Neuron (in vitro differentiated cells): ENCODE data around the gene RYR1.
"Not testable (repeated sequence)": the region's sequence is repeated elsewhere in the genome, so short reads cannot be mapped to it uniquely, and the experiment has no call there.

Experiments
- H2AFZ ChIP-seq: one replicate; pipeline ENCODE4 v1.6.1; 2013; ENCODE audit warnings: low read depth, mild to moderate bottlenecking, inconsistent platforms, low read length, moderate library complexity
- H3K27me3 ChIP-seq: one replicate; pipeline ENCODE4 v1.6.1; 2013; ENCODE audit warnings: low read length; ENCODE audit not compliant: insufficient read depth
- H3K36me3 ChIP-seq: one replicate; pipeline ENCODE4 v1.6.1; 2013; ENCODE audit warnings: low read length; ENCODE audit not compliant: insufficient read depth
- H3K4me1 ChIP-seq: one replicate; pipeline ENCODE4 v1.6.1; 2013; ENCODE audit warnings: low read length; ENCODE audit not compliant: insufficient read depth
- H3K4me3 ChIP-seq: 2 replicates; pipeline ENCODE4 v1.5.1; 2013; ENCODE audit warnings: mild to moderate bottlenecking, low read length, moderate library complexity
- H3K9me3 ChIP-seq: one replicate; pipeline ENCODE4 v1.6.1; 2013; ENCODE audit warnings: low read length

RYR1 gene

DNA sequence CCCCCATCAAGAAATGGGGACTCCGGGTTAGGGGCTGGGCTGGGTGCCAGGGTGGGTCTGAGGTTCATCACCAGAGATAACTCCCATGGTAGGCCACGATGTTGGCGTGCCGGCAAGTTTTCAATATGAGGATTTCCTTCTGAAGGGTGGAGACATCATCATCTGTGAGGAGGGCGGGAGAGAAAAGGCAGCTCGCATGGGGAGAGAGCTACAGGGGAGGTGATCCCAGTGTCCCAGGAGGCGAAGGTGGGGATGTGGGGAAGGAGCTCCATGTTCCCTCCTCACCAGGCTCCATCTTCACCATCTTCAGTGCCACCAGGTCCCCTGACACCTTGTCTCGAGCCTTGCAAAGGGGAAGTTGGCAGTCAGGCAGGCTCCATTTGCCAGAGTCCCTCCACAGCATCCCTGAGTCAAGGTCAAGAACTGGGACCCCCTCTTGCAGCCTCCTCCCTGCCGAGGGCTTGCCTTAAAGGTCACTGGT is 183.8 kb downstream of the RYR1 start:
- no peaks in the 10 kb centered on the region for H3K27me3 ChIP-seq
- H3K36me3 ChIP-seq = peaks cover 16% of the 10 kb centered on the region
- no peaks in the 10 kb centered on the region for H3K9me3 ChIP-seq
- H3K4me1 ChIP-seq = peaks cover 13% of the 10 kb centered on the region
- no peak overlapping the region for H3K4me3 ChIP-seq
- no peak overlapping the region for H2AFZ ChIP-seq

DNA sequence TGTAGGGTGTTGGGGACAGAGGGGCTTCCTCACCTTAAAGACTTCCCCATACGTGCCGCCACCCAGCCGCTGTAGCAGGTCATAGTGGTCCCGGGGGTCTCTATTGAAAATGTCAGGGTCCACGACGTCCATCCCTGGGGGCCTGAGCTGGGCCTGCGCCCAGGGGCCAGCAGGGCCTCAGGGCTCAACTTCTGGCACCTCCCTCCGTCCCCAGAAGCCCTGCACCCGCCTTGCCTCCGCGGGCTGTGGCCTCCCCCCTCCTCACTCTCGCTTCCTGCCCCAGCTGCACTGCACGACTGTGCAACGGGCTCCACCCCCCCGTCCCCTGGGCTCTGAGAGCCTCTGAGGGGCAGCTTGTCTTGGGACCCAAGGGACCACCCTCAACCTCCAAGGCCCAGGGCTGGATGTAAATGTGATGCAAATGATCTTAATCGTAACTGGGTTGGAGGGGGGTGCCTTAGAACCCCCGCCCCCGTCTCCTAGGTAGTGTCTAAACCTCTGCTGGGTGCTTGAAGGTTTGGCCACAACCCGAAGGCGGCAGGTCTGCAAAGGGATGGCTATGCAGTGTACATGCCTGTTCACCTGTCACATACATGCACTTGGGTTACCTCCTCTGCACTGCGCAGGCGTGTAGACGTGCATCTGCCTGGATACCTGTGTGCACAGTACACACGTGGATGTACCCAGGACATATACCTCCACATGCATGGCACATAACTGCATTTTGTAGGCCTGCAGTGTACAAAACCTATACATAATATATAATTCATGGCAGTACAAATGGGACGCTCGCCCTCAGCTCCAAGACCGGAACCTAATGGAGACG is 184.5 kb downstream of the RYR1 start, which contains the start of gene MAP4K1:
Gene MAP4K1 (minus strand): TSS at position 190 of the 826 bp plus-strand sequence. CDS start 58 bp downstream, at position 132.
- Histone ChIP-seq H3K27me3 (no peaks in the 10 kb centered on the region), H3K4me1 (peaks cover 13% of the 10 kb centered on the region), H2AFZ (peak within 1 kb of the TSS; percentile 27), H3K4me3 (peak within 1 kb of the TSS; percentile 73), H3K9me3 (no peaks in the 10 kb centered on the region), H3K36me3 (peaks cover 17% of the 10 kb centered on the region)

DNA sequence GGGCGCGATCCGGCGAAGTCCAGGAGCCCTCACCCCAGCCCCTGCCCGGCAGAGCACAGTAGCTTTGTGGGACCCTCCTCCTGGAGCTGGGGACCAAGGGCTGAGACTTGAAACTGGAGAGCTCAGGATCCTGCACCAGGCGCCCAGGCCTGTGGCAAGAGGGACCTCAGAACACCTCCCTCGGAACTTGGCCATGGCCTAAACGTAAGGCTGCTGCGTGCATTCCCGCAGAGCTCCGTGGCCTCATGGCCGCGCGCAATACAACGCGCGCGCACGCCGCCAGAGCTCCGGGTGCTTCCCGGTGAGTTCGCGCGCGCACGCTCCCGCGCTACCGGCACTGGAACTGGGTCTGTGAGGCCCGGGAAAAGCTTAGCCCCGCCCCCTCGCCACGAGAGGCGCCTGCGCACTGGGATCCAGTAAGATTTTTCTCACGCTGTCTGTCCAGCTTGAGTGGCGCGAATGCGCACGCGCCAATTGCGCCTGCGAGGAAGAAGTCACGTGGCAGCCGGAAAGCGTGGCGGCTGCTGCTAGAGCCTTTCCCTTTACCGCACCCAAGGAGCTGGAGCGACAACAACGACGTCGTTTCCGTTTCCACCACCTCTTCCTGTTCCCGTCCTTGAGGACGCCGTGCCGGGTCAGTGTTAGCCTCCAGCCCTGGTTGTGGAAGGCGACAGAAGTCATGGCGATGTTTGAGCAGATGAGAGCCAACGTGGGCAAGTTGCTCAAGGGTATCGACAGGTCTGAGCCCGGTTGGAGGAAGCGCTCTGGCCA is 185.3 kb downstream of the RYR1 start, which contains the start of gene EIF3K:
Gene EIF3K (plus strand): TSS at position 599 of the 771 bp plus-strand sequence. CDS start 81 bp downstream, at position 680.
- Histone ChIP-seq H3K9me3 (no peaks in the 10 kb centered on the region), H3K4me1 (peaks cover 13% of the 10 kb centered on the region), H2AFZ (peak within 1 kb of the TSS; percentile 27), H3K36me3 (peaks cover 20% of the 10 kb centered on the region), H3K4me3 (peak within 1 kb of the TSS; percentile 73), H3K27me3 (no peaks in the 10 kb centered on the region)

GRCh38 chr19:38619361-38620174 is 186.1 kb downstream of the RYR1 start:
- no peaks in the 10 kb centered on the region for H3K9me3 ChIP-seq
- peaks cover 13% of the 10 kb centered on the region for H3K4me1 ChIP-seq
- no peak overlapping the region for H2AFZ ChIP-seq
- peaks cover 27% of the 10 kb centered on the region for H3K36me3 ChIP-seq
- peak overlapping the region; percentile 73 for H3K4me3 ChIP-seq
- no peaks in the 10 kb centered on the region for H3K27me3 ChIP-seq

- peaks cover 2% of the 10 kb centered on the region for H3K4me1 ChIP-seq
- H2AFZ ChIP-seq = no peak overlapping the region
- no peaks in the 10 kb centered on the region for H3K27me3 ChIP-seq
- H3K36me3 ChIP-seq = peaks cover 65% of the 10 kb centered on the region
- no peak overlapping the region for H3K4me3 ChIP-seq
- no peaks in the 10 kb centered on the region for H3K9me3 ChIP-seq
Observed at GRCh38 chr19:38624822-38625221, 191.3 kb downstream of the RYR1 start.

GRCh38 chr19:38626401-38626800 is 192.9 kb downstream of the RYR1 start:
- no peaks in the 10 kb centered on the region for H3K9me3 ChIP-seq
- H3K36me3 ChIP-seq = peaks cover 64% of the 10 kb centered on the region
- no peak overlapping the region for H3K4me3 ChIP-seq
- H3K27me3 ChIP-seq = no peaks in the 10 kb centered on the region
- H3K4me1 ChIP-seq = no peaks in the 10 kb centered on the region
- H2AFZ ChIP-seq = no peak overlapping the region

- peaks cover 55% of the 10 kb centered on the region for H3K36me3 ChIP-seq
Observed at GRCh38 chr19:38629568-38629967, 196.1 kb downstream of the RYR1 start.

GRCh38 chr19:38631301-38631700 is 197.8 kb downstream of the RYR1 start:
- H3K27me3 ChIP-seq, H3K4me1 ChIP-seq, H3K9me3 ChIP-seq: not testable (repeated sequence)

More at GRCh38 chr19:38629568-38629967, 196.1 kb downstream of the RYR1 start:
- Histone ChIP-seq H3K27me3 (no peaks in the 10 kb centered on the region), H3K4me3 (no peak overlapping the region), H3K9me3 (no peaks in the 10 kb centered on the region), H2AFZ (no peak overlapping the region), H3K4me1 (no peaks in the 10 kb centered on the region)

DNA sequence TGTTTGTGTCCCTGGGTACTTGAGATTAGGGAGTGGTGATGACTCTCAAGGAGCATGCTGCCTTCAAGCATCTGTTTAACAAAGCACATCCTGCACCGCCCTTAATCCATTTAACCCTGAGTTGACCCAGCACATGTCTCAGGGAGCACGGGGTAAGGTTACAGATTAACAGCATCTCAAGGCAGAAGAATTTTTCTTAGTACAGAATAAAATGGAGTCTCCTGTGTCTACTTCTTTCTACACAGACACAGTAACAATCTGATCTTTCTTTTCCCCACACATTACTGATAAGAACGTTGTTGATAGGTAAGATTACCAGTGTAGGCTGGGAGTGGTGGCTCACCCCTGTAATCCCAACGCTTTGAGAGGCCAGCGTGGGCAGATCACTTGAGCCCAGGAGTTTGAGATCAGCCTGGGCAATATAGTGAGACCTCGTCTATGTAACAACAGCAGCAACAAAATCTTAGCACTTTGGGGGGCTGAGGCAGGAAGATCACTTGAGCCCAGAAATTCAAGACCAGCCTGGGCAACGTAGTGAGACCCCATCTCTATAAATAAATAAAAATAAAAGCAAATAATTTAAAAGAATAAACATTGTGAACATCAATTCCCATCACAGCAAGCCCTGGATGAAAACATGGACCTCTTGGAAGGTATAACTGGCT is 198.5 kb downstream of the RYR1 start:
- not testable (repeated sequence) for H3K27me3 ChIP-seq, H2AFZ ChIP-seq, H3K4me1 ChIP-seq, H3K9me3 ChIP-seq, H3K4me3 ChIP-seq
- peaks cover 59% of the 10 kb centered on the region for H3K36me3 ChIP-seq

More at GRCh38 chr19:38631301-38631700, 197.8 kb downstream of the RYR1 start:
- not testable (repeated sequence) for H2AFZ ChIP-seq, H3K4me3 ChIP-seq
- H3K36me3 ChIP-seq = peaks cover 57% of the 10 kb centered on the region

DNA sequence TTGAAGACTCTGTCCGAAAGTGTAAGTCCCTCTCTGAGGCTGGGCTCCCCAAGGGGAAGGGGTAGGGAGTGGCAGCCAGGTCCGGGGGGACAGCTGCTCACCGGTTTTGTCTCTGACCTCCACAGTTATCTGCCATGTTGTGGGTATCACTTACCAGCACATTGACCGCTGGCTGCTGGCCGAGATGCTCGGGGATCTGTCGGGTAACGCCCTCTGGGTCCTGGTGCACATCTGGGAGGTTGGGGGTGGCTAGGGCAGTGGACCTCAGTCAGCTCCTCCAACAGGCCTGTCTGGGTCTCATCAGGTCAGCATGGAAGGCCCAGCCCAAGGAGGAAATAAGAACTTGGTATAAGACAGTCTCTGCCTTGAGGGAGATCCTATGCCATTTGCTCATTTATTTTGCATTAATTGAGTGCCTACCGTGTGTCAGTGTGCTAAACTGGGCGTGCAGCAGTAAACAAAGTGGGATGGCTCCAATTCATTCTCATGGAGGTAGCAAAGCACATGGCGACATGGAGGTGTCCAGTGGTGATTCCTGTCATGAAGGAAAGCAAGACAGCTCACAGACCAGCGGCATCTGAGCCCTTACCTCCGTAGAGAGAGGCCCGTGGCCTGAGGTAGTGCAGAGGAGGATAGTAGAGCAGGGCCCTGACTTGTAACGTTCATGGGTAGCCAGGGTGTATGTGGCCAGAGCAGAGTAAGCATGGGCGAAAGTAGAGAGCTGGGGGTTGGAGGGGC is 199.2 kb downstream of the RYR1 start:
- H3K9me3 ChIP-seq = no peaks in the 10 kb centered on the region
- peaks cover 55% of the 10 kb centered on the region for H3K36me3 ChIP-seq
- H3K27me3 ChIP-seq = no peaks in the 10 kb centered on the region
- no peaks in the 10 kb centered on the region for H3K4me1 ChIP-seq
- no peak overlapping the region for H2AFZ ChIP-seq
- no peak overlapping the region for H3K4me3 ChIP-seq

DNA sequence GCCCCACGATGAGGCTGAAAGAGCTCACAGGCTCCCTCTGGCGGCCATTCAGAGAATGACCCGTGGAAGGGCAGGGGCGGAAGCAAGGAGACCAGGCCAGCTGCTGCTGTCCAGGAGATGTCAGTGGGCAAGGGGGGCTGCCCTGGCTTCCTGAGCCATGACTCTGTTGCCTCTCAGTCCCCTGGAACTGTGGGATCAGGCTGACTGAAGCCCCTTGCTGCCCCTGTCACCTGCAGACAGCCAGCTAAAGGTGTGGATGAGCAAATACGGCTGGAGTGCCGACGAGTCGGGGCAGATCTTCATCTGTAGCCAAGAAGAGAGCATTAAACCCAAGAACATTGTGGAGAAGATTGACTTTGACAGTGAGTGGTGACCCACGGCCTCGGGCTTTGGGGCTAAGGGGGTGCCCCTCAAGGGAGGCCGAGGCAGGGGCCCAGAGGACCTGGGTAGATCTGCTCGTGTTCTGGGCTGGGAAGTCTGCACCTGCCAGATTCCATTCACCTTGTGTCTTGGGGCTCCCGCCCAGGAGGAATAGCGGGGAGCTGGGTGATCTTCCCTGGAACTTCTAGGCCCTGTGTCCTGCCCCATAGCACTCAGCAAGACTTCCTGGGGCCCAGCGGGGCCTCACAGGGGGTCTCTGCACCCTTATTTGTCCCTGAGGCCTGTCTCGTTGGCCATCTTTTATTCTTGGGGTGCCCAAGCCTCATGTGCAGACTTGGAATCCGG is 201.4 kb downstream of the RYR1 start:
- Histone ChIP-seq H3K27me3 (no peaks in the 10 kb centered on the region), H3K9me3 (no peaks in the 10 kb centered on the region), H3K4me1 (no peaks in the 10 kb centered on the region), H3K4me3 (no peak overlapping the region), H3K36me3 (peaks cover 37% of the 10 kb centered on the region), H2AFZ (no peak overlapping the region)
